Measurements from ENCODE around the gene TUBGCP2. TPM values are rescaled to one million over a fixed set of nuclear protein-coding genes. Genes with fewer than 3 reads are reported as not detected.

The TUBGCP2 gene
- total RNA-seq, 1 donor, result 60.8 TPM

GRCh38 chr10:133229265-133230043, 79.2 kb downstream of the TUBGCP2 start:
- TF ChIP-seq CTCF (IDR thresholded peaks at IDR 0.05; ENCODE audit: extremely low read depth, low read depth, low read length), result no peak
- no peak overlapping the region for H3K4me2 ChIP-seq (ENCODE audit: insufficient read depth, low read length)
- H3K27ac ChIP-seq (ENCODE audit: low read depth, low read length), result no peak overlapping the region
- H4K20me1 ChIP-seq (ENCODE audit: insufficient read depth, low read length), result no peaks in the 10 kb centered on the region
- peaks cover 41% of the 10 kb centered on the region for H3K27me3 ChIP-seq (ENCODE audit: insufficient read depth, low read length)
- H3K79me2 ChIP-seq (ENCODE audit: insufficient read depth, low read length), result no peaks in the 10 kb centered on the region
- H3K4me1 ChIP-seq (ENCODE audit: insufficient read depth, low read length), result no peaks in the 10 kb centered on the region
- DNase-seq (ENCODE audit: insufficient read length, low spot score, missing footprints), result no peak
- no peaks in the 10 kb centered on the region for H3K36me3 ChIP-seq (ENCODE audit: insufficient read depth, low read length)
- no peak overlapping the region for H2AFZ ChIP-seq (ENCODE audit: low read length)
- no peak overlapping the region for H3K4me3 ChIP-seq (ENCODE audit: insufficient read depth, low read length)
- H3K9me3 ChIP-seq (ENCODE audit: low read depth, low read length), result no peaks in the 10 kb centered on the region

Small RNAs within 50 kb of the gene (small RNA-seq; reads per million reads assigned to genes)
- not detected for gene BANF1P2

Other genes starting within 250 kb of the TUBGCP2 start
- gene ADGRA1, start 220.9 kb downstream of the TUBGCP2 start, total RNA-seq, result not detected in 2 replicates
- gene KNDC1, start 148.7 kb downstream of the TUBGCP2 start, total RNA-seq, result under 0.01 TPM in 1 of 2 replicates, not detected in the other
- not detected in 2 replicates for gene UTF1, start 78.7 kb downstream of the TUBGCP2 start, total RNA-seq
- gene VENTX, start 71.0 kb downstream of the TUBGCP2 start, total RNA-seq, result not detected in 2 replicates
- 1.2 and 2.2 TPM in 2 replicates for gene ADAM8, start 32.0 kb downstream of the TUBGCP2 start, total RNA-seq
- 20.9 and 24.6 TPM in 2 replicates for gene ZNF511, start within 50 bp of the TUBGCP2 start, total RNA-seq
- gene CALY, start 28.0 kb upstream of the TUBGCP2 start, total RNA-seq, result not detected in 2 replicates
- not detected in 2 replicates for gene PRAP1, start 38.5 kb upstream of the TUBGCP2 start, total RNA-seq
- gene FUOM, start 49.1 kb upstream of the TUBGCP2 start, total RNA-seq, result 5.1 and 6.5 TPM in 2 replicates
- 55.4 and 56.1 TPM in 2 replicates for gene ECHS1, start 64.5 kb upstream of the TUBGCP2 start, total RNA-seq
- 5.9 and 7.6 TPM in 2 replicates for gene PAOX, start 70.4 kb upstream of the TUBGCP2 start, total RNA-seq
- 28.3 and 31.5 TPM in 2 replicates for gene MTG1, start 85.3 kb upstream of the TUBGCP2 start, total RNA-seq
- gene SPRN, start 115.8 kb upstream of the TUBGCP2 start, total RNA-seq, result under 0.01 TPM in 2 replicates
- 5.1 and 5.6 TPM in 2 replicates for gene SCART1, start 145.1 kb upstream of the TUBGCP2 start, total RNA-seq
- gene CYP2E1, start 218.5 kb upstream of the TUBGCP2 start, total RNA-seq, result 1.5 and 1.8 TPM in 2 replicates